Right lobe of liver (tissue), 4 donors: Measurements from ENCODE around the gene SMIM5.

Experiments used
- POLR2A ChIP-seq: fragments of 450-650 bp; IDR thresholded peaks from one replicate; pipeline ENCODE4 v1.6.1; 2017; ENCODE audit warnings: antibody characterized with exemption, mild to moderate bottlenecking
- TF ChIP-seq, protein P1 (sequence below), 4 donors: fragments of 200-600 bp in 3 of 4; fragments of 450-650 bp in 1 of 4; IDR thresholded peaks; one replicate each; pipeline versions ENCODE4 v1.5.1 to v1.8.0; 2016 to 2022; ENCODE audit warnings: antibody characterized with exemption in 4 of 4, mild to moderate bottlenecking in 2 of 4
- donor health status: DM: no; HTN: no; CAD: no.
- donor health status: DM: no; HTN: no; CAD: no.
- donor health status: DM: no; HTN: yes; CAD: no.

DNA sequence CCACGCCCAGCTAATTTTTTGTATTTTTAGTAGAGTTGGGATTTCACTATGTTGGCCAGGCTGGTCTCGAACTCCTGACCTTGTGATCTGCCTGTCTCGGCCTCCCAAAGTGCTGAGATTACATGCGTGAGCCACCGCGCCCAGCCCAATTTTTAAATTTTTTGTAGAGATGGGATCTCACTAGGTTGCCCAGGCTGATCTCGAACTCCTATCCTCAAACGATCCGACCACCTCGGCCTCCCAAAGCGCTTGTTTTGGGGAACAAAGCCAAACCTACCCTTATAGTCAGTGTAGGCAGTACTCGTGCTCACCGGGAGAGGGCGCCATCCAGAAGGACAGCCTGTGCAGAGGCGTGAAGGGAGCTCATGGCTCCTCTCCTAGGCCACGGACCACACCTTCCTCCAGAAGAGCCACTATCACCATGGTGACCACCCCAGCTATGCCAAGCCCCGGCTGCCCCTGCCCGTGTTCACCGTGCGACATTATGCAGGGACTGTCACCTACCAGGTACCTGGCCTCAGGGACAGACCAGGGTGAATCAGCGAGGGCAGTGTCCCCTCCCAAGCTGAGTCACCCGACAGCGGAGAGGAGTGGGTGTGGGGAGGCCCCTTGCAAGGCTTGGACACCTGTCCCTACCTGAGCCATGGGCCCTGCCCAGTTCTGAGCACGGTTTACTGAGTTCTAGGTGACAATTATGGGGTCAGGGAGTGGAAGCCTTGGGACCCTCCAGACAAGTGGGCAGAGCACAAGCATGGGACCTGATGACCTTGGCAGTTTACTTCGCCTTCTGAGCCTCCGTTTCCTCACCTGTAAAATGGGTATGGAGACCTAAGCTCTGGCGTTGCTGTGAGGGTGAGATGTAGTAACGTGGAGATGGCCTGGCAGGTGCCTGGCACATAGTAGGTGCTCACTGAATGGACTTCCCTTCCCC, 31.9 kb upstream of the SMIM5 start:
- TF ChIP-seq, protein P1, sequence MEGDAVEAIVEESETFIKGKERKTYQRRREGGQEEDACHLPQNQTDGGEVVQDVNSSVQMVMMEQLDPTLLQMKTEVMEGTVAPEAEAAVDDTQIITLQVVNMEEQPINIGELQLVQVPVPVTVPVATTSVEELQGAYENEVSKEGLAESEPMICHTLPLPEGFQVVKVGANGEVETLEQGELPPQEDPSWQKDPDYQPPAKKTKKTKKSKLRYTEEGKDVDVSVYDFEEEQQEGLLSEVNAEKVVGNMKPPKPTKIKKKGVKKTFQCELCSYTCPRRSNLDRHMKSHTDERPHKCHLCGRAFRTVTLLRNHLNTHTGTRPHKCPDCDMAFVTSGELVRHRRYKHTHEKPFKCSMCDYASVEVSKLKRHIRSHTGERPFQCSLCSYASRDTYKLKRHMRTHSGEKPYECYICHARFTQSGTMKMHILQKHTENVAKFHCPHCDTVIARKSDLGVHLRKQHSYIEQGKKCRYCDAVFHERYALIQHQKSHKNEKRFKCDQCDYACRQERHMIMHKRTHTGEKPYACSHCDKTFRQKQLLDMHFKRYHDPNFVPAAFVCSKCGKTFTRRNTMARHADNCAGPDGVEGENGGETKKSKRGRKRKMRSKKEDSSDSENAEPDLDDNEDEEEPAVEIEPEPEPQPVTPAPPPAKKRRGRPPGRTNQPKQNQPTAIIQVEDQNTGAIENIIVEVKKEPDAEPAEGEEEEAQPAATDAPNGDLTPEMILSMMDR (IDR thresholded peaks at IDR 0.05): peak; percentile 33 to 62 (median 58)
- TF ChIP-seq POLR2A: no peak
